ENCODE results near the gene CNR1.
A peak's percentile ranks its signal among the peaks of the same experiment; 100 is the strongest.

CNR1 gene

GRCh38 chr6:88165087-88165843 lies 882 bp downstream of the CNR1 start:
- DNase-seq (ENCODE audit: low spot score): no peak
- peak overlapping the region; percentile 38 for H3K4me3 Mint-ChIP-seq
- H3K9me3 Mint-ChIP-seq: no peaks in the 10 kb centered on the region
- H3K4me1 Mint-ChIP-seq (ENCODE audit: low read depth): peaks cover 3% of the 10 kb centered on the region
- no peaks in the 10 kb centered on the region for H3K36me3 Mint-ChIP-seq (ENCODE audit: low read depth)
- peaks cover 70% of the 10 kb centered on the region for H3K27me3 Mint-ChIP-seq (ENCODE audit: low read depth)
- H3K27ac Mint-ChIP-seq: no peak overlapping the region

GRCh38 chr6:88164061-88164460 lies 2.1 kb downstream of the CNR1 start:
- no peak for DNase-seq (ENCODE audit: low spot score)
- H3K36me3 Mint-ChIP-seq (ENCODE audit: low read depth): no peaks in the 10 kb centered on the region
- no peak overlapping the region for H3K4me3 Mint-ChIP-seq
- peaks cover 60% of the 10 kb centered on the region for H3K27me3 Mint-ChIP-seq (ENCODE audit: low read depth)
- H3K4me1 Mint-ChIP-seq (ENCODE audit: low read depth): peaks cover 3% of the 10 kb centered on the region
- no peak overlapping the region for H3K27ac Mint-ChIP-seq
- no peaks in the 10 kb centered on the region for H3K9me3 Mint-ChIP-seq

- H3K27me3 Mint-ChIP-seq (ENCODE audit: low read depth): peaks cover 56% of the 10 kb centered on the region
- no peak for DNase-seq (ENCODE audit: low spot score)
- H3K4me3 Mint-ChIP-seq: no peak overlapping the region
- H3K27ac Mint-ChIP-seq: no peak overlapping the region
- H3K4me1 Mint-ChIP-seq (ENCODE audit: low read depth): peaks cover 3% of the 10 kb centered on the region
- H3K36me3 Mint-ChIP-seq (ENCODE audit: low read depth): no peaks in the 10 kb centered on the region
- H3K9me3 Mint-ChIP-seq: no peaks in the 10 kb centered on the region
Measured at GRCh38 chr6:88163616-88164015, 2.5 kb downstream of the CNR1 start.

GRCh38 chr6:88161940-88162339 lies 4.2 kb downstream of the CNR1 start:
- DNase-seq (ENCODE audit: low spot score): no peak
- Mint-ChIP-seq H3K9me3 (no peaks in the 10 kb centered on the region), H3K4me1 (ENCODE audit: low read depth) (no peaks in the 10 kb centered on the region), H3K4me3 (no peak overlapping the region), H3K27me3 (ENCODE audit: low read depth) (peaks cover 46% of the 10 kb centered on the region), H3K36me3 (ENCODE audit: low read depth) (no peaks in the 10 kb centered on the region), H3K27ac (no peak overlapping the region)

- no peaks in the 10 kb centered on the region for H3K36me3 Mint-ChIP-seq (ENCODE audit: low read depth)
- H3K27me3 Mint-ChIP-seq (ENCODE audit: low read depth): peaks cover 11% of the 10 kb centered on the region
- H3K9me3 Mint-ChIP-seq: no peaks in the 10 kb centered on the region
- DNase-seq (ENCODE audit: low spot score): no peak
- H3K27ac Mint-ChIP-seq: no peak overlapping the region
- no peaks in the 10 kb centered on the region for H3K4me1 Mint-ChIP-seq (ENCODE audit: low read depth)
- H3K4me3 Mint-ChIP-seq: no peak overlapping the region
Measured at GRCh38 chr6:88157106-88157505, 9.0 kb downstream of the CNR1 start.

- Mint-ChIP-seq H3K36me3 (ENCODE audit: low read depth) (no peaks in the 10 kb centered on the region), H3K4me1 (ENCODE audit: low read depth) (no peaks in the 10 kb centered on the region), H3K9me3 (no peaks in the 10 kb centered on the region), H3K27me3 (ENCODE audit: low read depth) (peaks cover 2% of the 10 kb centered on the region), H3K4me3 (no peak overlapping the region), H3K27ac (no peak overlapping the region)
- DNase-seq (ENCODE audit: low spot score): no peak
Measured at GRCh38 chr6:88145298-88145963, 20.7 kb downstream of the CNR1 start.

- no peak overlapping the region for H3K27ac Mint-ChIP-seq
- no peaks in the 10 kb centered on the region for H3K4me1 Mint-ChIP-seq (ENCODE audit: low read depth)
- H3K4me3 Mint-ChIP-seq: no peak overlapping the region
- H3K9me3 Mint-ChIP-seq: no peaks in the 10 kb centered on the region
- no peaks in the 10 kb centered on the region for H3K27me3 Mint-ChIP-seq (ENCODE audit: low read depth)
- no peak for DNase-seq (ENCODE audit: low spot score)
- no peaks in the 10 kb centered on the region for H3K36me3 Mint-ChIP-seq (ENCODE audit: low read depth)
Measured at GRCh38 chr6:88144637-88145297, 21.4 kb downstream of the CNR1 start.

- no peaks in the 10 kb centered on the region for H3K36me3 Mint-ChIP-seq (ENCODE audit: low read depth)
- no peak overlapping the region for H3K27ac Mint-ChIP-seq
- no peak for DNase-seq (ENCODE audit: low spot score)
- no peaks in the 10 kb centered on the region for H3K4me1 Mint-ChIP-seq (ENCODE audit: low read depth)
- no peaks in the 10 kb centered on the region for H3K9me3 Mint-ChIP-seq
- H3K4me3 Mint-ChIP-seq: no peak overlapping the region
- H3K27me3 Mint-ChIP-seq (ENCODE audit: low read depth): no peaks in the 10 kb centered on the region
Measured at GRCh38 chr6:88143421-88144157, 22.6 kb downstream of the CNR1 start.

- Mint-ChIP-seq H3K27me3 (ENCODE audit: low read depth) (no peaks in the 10 kb centered on the region), H3K4me3 (no peak overlapping the region), H3K4me1 (ENCODE audit: low read depth) (no peaks in the 10 kb centered on the region), H3K9me3 (no peaks in the 10 kb centered on the region), H3K27ac (no peak overlapping the region), H3K36me3 (ENCODE audit: low read depth) (no peaks in the 10 kb centered on the region)
- no peak for DNase-seq (ENCODE audit: low spot score)
Measured at GRCh38 chr6:88142297-88142668, 23.9 kb downstream of the CNR1 start.

GRCh38 chr6:88141561-88142296 lies 24.4 kb downstream of the CNR1 start:
- Mint-ChIP-seq H3K36me3 (ENCODE audit: low read depth) (no peaks in the 10 kb centered on the region), H3K4me3 (no peak overlapping the region), H3K4me1 (ENCODE audit: low read depth) (no peaks in the 10 kb centered on the region), H3K27me3 (ENCODE audit: low read depth) (no peaks in the 10 kb centered on the region), H3K27ac (no peak overlapping the region), H3K9me3 (no peaks in the 10 kb centered on the region)
- no peak for DNase-seq (ENCODE audit: low spot score)

GRCh38 chr6:88137915-88138314 lies 28.2 kb downstream of the CNR1 start:
- Mint-ChIP-seq H3K4me3 (no peak overlapping the region), H3K4me1 (ENCODE audit: low read depth) (no peaks in the 10 kb centered on the region), H3K36me3 (ENCODE audit: low read depth) (no peaks in the 10 kb centered on the region), H3K9me3 (no peaks in the 10 kb centered on the region), H3K27me3 (ENCODE audit: low read depth) (peaks cover 4% of the 10 kb centered on the region), H3K27ac (no peak overlapping the region)
- DNase-seq (ENCODE audit: low spot score): no peak

GRCh38 chr6:88135578-88136114 lies 30.5 kb downstream of the CNR1 start:
- DNase-seq (ENCODE audit: low spot score): no peak
- Mint-ChIP-seq H3K4me3 (no peak overlapping the region), H3K36me3 (ENCODE audit: low read depth) (no peaks in the 10 kb centered on the region), H3K9me3 (no peaks in the 10 kb centered on the region), H3K27me3 (ENCODE audit: low read depth) (peaks cover 4% of the 10 kb centered on the region), H3K27ac (no peak overlapping the region), H3K4me1 (ENCODE audit: low read depth) (no peaks in the 10 kb centered on the region)

GRCh38 chr6:88134575-88134974 lies 31.6 kb downstream of the CNR1 start:
- no peaks in the 10 kb centered on the region for H3K36me3 Mint-ChIP-seq (ENCODE audit: low read depth)
- no peak overlapping the region for H3K4me3 Mint-ChIP-seq
- no peak overlapping the region for H3K27ac Mint-ChIP-seq
- peaks cover 4% of the 10 kb centered on the region for H3K27me3 Mint-ChIP-seq (ENCODE audit: low read depth)
- no peak for DNase-seq (ENCODE audit: low spot score)
- no peaks in the 10 kb centered on the region for H3K4me1 Mint-ChIP-seq (ENCODE audit: low read depth)
- no peaks in the 10 kb centered on the region for H3K9me3 Mint-ChIP-seq
